Suprapubic skin (tissue), 4 donors: ENCODE measurements around the gene VAMP5. TPM values are rescaled to one million over a fixed set of nuclear protein-coding genes. Genes with fewer than 3 reads are reported as not detected.
A peak's percentile ranks its signal among the peaks of the same experiment; 100 is the strongest.

Experiments used
- DNase-seq, 2 donors: peaks; one replicate each; pipeline ENCODE4 v3.0.0-alpha.2; 2019; ENCODE audit warnings: low spot score in 2 of 2
- H3K27ac ChIP-seq: fragments of 200-600 bp; sonication (generic); one replicate; pipeline ENCODE4 v1.5.1; 2019
- H3K27me3 ChIP-seq: fragments of 200-600 bp; sonication (generic); one replicate; pipeline ENCODE4 v1.5.1; 2019
- H3K36me3 ChIP-seq: fragments of 200-600 bp; sonication (generic); one replicate; pipeline ENCODE4 v1.5.1; 2019
- H3K4me1 ChIP-seq: fragments of 200-600 bp; sonication (generic); one replicate; pipeline ENCODE4 v1.5.1; 2019
- H3K4me3 ChIP-seq: fragments of 200-600 bp; sonication (generic); one replicate; pipeline ENCODE4 v1.5.1; 2019; ENCODE audit warnings: mild to moderate bottlenecking
- H3K9me3 ChIP-seq: fragments of 200-600 bp; sonication (generic); one replicate; pipeline ENCODE4 v1.5.1; 2019
- CTCF ChIP-seq, 2 donors: fragments of 200-600 bp in 1 of 2; fragments of 450-650 bp in 1 of 2; sonication (generic) in 1 of 2; IDR thresholded peaks; one replicate each; pipeline ENCODE4 v1.5.1; 2016 to 2019; ENCODE audit warnings: antibody characterized with exemption in 2 of 2, mild to moderate bottlenecking in 1 of 2, moderate library complexity in 1 of 2
- EP300 ChIP-seq: sonication (generic); formaldehyde crosslinking; IDR thresholded peaks from one replicate; pipeline ENCODE4 v1.6.1; 2017; ENCODE audit warnings: antibody characterized with exemption
- POLR2A ChIP-seq, 2 donors: fragments of 450-650 bp; IDR thresholded peaks; one replicate each; pipeline ENCODE4 v1.6.1; 2017; ENCODE audit warnings: antibody characterized with exemption in 2 of 2, mild to moderate bottlenecking in 2 of 2, moderate library complexity in 2 of 2
- POLR2AphosphoS5 ChIP-seq, 3 donors: sonication (generic); formaldehyde crosslinking; IDR thresholded peaks; one replicate each; pipeline ENCODE4 v1.6.1; 2017; ENCODE audit warnings: antibody characterized with exemption in 3 of 3
- WGBS: methylation state at CpG from one replicate; pipeline ENCODE4 v1.1.5; 2018; 5-methylcytosine and 5-hydroxymethylcytosine counted together
- total RNA-seq, 4 donors: library from RNA; depleted of rRNA; stranded (reverse); fragments of >200 nt; gene quantifications; one replicate each; pipeline ENCODE4 v1.1.0, GENCODE V29; 2016

VAMP5 gene
- total RNA-seq, 4 donors from 2014 or later = 7.9 to 24.1 (median 14.0) TPM

- no peak for TF ChIP-seq POLR2AphosphoS5 (IDR thresholded peaks at IDR 0.05)
- no peak for TF ChIP-seq POLR2A (IDR thresholded peaks at IDR 0.05)
- no peak for TF ChIP-seq CTCF (IDR thresholded peaks at IDR 0.05)
- TF ChIP-seq EP300 = no peak
- H3K27ac ChIP-seq = no peak overlapping the region
- peaks cover 62% of the 10 kb centered on the region for H3K36me3 ChIP-seq
- 63% methylated on average over 4 of the region's 4 CpGs for WGBS
- peaks cover 34% of the 10 kb centered on the region for H3K4me1 ChIP-seq
- no peak overlapping the region for H3K4me3 ChIP-seq
- H3K27me3 ChIP-seq = no peaks in the 10 kb centered on the region
- no peak for DNase-seq
- H3K9me3 ChIP-seq = no peaks in the 10 kb centered on the region
Measured at GRCh38 chr2:85549826-85550225, 34.4 kb upstream of the VAMP5 start.

GRCh38 chr2:85550486-85550885 lies 33.7 kb upstream of the VAMP5 start:
- peaks cover 62% of the 10 kb centered on the region for H3K36me3 ChIP-seq
- WGBS = 83% methylated on average over 10 of the region's 10 CpGs
- H3K4me1 ChIP-seq = peaks cover 29% of the 10 kb centered on the region
- no peaks in the 10 kb centered on the region for H3K27me3 ChIP-seq
- no peak for DNase-seq
- H3K4me3 ChIP-seq = no peak overlapping the region
- H3K9me3 ChIP-seq = no peaks in the 10 kb centered on the region
- TF ChIP-seq POLR2A (IDR thresholded peaks at IDR 0.05) (no peak), POLR2AphosphoS5 (IDR thresholded peaks at IDR 0.05) (no peak), CTCF (IDR thresholded peaks at IDR 0.05) (no peak), EP300 (no peak)
- no peak overlapping the region for H3K27ac ChIP-seq

GRCh38 chr2:85551698-85552678 lies 32.2 kb upstream of the VAMP5 start:
- no peak overlapping the region for H3K4me3 ChIP-seq
- H3K9me3 ChIP-seq = no peaks in the 10 kb centered on the region
- H3K36me3 ChIP-seq = peaks cover 69% of the 10 kb centered on the region
- H3K27me3 ChIP-seq = no peaks in the 10 kb centered on the region
- DNase-seq = peak; percentile 87 to 89
- peaks cover 14% of the 10 kb centered on the region for H3K4me1 ChIP-seq
- WGBS = 72% methylated on average over 9 of the region's 9 CpGs
- no peak overlapping the region for H3K27ac ChIP-seq
- TF ChIP-seq POLR2A (IDR thresholded peaks at IDR 0.05) (no peak), POLR2AphosphoS5 (IDR thresholded peaks at IDR 0.05) (peak in 1 of 3 donors; percentile 21), EP300 (no peak), CTCF (IDR thresholded peaks at IDR 0.05) (peak; percentile 81 to 97)

DNA sequence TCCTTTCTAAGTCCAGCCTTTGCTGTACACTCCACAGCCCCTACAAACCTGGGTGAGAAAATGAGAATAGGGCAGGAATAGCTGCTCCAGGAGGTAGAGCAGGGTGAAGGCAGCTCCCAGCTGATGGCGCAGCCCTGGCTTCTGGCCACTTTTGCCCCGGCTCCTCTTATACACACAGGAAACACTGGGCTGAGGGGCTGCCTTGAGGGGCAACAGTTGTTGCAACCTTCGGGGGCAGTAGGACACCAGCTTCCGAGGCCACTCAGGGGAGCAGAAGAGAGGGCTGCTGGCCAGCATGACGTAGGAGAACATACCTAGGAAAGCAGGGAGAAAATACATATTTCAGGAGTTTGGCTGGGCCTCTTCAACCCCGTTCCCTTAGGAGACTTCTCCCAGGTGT lies 31.0 kb upstream of the VAMP5 start:
- WGBS = 75% methylated on average over 6 of the region's 6 CpGs
- Histone ChIP-seq H3K36me3 (peaks cover 77% of the 10 kb centered on the region), H3K4me1 (peaks cover 4% of the 10 kb centered on the region), H3K27ac (no peak overlapping the region), H3K9me3 (no peaks in the 10 kb centered on the region), H3K4me3 (no peak overlapping the region), H3K27me3 (no peaks in the 10 kb centered on the region)
- TF ChIP-seq EP300 (no peak), CTCF (IDR thresholded peaks at IDR 0.05) (no peak), POLR2AphosphoS5 (IDR thresholded peaks at IDR 0.05) (no peak), POLR2A (IDR thresholded peaks at IDR 0.05) (no peak)
- no peak for DNase-seq

DNA sequence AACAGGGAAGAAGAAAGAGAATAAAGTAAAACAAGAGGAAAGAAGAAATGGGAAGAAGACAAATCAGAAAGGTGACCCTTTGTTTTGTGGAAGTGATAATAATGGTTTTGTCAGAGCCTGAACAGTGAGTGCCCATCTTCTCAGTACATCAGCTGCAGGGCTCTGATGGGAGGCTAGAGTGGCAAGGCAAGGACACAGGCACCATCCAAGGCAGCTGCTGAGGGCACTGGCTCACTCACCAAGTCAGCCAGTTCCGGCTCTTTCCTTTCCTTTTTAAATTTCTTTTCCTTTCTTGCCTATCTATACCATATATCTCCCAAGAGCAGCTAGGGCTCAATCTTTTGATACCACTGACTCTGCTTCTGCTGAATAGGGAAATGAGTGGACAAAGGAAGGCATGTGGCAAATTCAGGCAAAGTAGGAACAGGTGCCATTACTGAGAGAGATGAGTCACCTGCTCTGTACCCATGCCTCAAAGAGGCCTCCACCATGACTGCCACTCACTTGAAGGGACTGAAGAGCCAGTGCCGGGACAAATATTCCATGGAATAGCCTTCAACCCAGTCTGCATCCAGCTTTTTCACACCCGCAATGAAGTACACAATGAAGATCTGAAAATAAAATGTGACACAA lies 29.1 kb upstream of the VAMP5 start:
- Histone ChIP-seq H3K27me3 (no peaks in the 10 kb centered on the region), H3K27ac (no peak overlapping the region), H3K4me1 (peaks cover 9% of the 10 kb centered on the region), H3K9me3 (no peaks in the 10 kb centered on the region), H3K36me3 (peaks cover 74% of the 10 kb centered on the region), H3K4me3 (no peak overlapping the region)
- no peak for DNase-seq
- WGBS = 89% methylated on average over 3 of the region's 3 CpGs
- TF ChIP-seq POLR2A (IDR thresholded peaks at IDR 0.05) = no peak
- no peak for TF ChIP-seq CTCF (IDR thresholded peaks at IDR 0.05)
- TF ChIP-seq POLR2AphosphoS5 (IDR thresholded peaks at IDR 0.05) = no peak
- TF ChIP-seq EP300 = no peak
